Retinal pigment epithelial cell (primary cell): ENCODE results near the gene RAB3C.
"Not testable (repeated sequence)": the region's sequence is repeated elsewhere in the genome, so short reads cannot be mapped to it uniquely, and the experiment has no call there.

ENCODE experiments used
- DNase-seq: peaks from one replicate; pipeline ENCODE4 v3.0.0-alpha.2; 2010; ENCODE audit warnings: low read depth
- H3K4me3 ChIP-seq: 2 replicates; pipeline ENCODE4 v1.5.1; 2011; ENCODE audit warnings: mild to moderate bottlenecking, low read length, control low read depth, moderate library complexity
- TF ChIP-seq, protein P1 (sequence below): conservative IDR thresholded peaks from 2 replicates; pipeline ENCODE4 v1.5.1; 2011; ENCODE audit warnings: low read depth, low read length, control low read depth, inconsistent platforms

Gene RAB3C

DNA sequence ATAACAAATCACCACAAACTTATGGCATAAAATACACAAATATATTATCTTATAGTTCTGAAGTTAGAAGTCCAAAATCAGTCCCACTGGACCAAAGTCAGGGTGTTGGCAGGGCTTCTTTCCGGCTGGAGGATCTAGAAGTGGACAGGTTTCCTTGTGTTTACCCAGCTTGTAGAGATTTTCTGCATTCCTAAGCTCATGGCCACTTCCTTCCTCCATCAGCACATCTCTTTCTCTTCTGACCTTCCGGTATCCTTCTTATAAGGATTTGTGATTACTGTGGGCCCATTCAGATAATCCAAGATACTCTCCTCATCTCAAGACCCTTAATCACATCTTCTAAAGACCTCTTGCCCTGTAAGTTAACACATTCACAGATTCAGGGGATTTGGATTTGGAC is 97.6 kb downstream of the RAB3C start:
- DNase-seq = no peak
- TF ChIP-seq, protein P1, sequence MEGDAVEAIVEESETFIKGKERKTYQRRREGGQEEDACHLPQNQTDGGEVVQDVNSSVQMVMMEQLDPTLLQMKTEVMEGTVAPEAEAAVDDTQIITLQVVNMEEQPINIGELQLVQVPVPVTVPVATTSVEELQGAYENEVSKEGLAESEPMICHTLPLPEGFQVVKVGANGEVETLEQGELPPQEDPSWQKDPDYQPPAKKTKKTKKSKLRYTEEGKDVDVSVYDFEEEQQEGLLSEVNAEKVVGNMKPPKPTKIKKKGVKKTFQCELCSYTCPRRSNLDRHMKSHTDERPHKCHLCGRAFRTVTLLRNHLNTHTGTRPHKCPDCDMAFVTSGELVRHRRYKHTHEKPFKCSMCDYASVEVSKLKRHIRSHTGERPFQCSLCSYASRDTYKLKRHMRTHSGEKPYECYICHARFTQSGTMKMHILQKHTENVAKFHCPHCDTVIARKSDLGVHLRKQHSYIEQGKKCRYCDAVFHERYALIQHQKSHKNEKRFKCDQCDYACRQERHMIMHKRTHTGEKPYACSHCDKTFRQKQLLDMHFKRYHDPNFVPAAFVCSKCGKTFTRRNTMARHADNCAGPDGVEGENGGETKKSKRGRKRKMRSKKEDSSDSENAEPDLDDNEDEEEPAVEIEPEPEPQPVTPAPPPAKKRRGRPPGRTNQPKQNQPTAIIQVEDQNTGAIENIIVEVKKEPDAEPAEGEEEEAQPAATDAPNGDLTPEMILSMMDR = no peak

DNA sequence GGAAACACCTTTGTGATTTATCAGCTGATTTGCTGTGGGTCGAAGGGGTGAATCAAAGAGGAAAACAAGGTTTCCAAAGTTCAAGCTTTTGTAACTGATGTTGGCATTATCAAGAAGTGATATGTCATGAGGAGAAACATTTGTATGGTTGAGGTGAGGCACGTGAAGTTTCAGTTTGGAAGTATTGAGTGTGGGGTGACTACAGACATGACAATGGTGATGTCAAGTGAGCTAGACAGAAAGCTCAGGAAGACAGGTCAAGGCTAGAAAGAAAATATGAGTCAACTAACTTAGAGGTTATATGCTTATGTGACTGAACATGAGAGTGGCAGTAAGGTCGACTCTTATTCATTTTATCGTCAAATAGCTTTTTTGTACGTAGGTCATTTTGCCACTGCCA is 99.1 kb downstream of the RAB3C start:
- no peak for DNase-seq
- no peak overlapping the region for H3K4me3 ChIP-seq
- TF ChIP-seq, protein P1 = no peak

More for the DNA sequence above, 97.6 kb downstream of the RAB3C start:
- H3K4me3 ChIP-seq = no peak overlapping the region

DNA sequence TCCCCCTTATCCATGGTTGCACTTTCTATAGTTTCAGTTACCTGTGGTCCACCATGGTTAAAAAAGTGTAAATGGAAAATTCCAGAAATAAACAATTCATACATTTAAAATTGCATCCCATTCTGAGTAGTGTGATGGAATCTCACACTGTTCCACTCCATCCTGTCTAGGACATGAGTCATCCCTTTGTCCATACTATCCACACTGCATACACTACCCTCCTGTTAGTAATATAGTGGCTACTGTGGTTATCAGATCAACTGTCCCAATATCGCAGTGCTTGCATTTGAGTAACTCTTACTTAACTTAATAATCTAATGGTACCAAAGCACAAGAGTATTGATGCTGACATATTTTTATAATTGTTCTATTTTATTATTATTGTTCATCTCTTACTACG is 100.7 kb downstream of the RAB3C start:
- no peak for DNase-seq
- no peak overlapping the region for H3K4me3 ChIP-seq
- TF ChIP-seq, protein P1 = no peak

DNA sequence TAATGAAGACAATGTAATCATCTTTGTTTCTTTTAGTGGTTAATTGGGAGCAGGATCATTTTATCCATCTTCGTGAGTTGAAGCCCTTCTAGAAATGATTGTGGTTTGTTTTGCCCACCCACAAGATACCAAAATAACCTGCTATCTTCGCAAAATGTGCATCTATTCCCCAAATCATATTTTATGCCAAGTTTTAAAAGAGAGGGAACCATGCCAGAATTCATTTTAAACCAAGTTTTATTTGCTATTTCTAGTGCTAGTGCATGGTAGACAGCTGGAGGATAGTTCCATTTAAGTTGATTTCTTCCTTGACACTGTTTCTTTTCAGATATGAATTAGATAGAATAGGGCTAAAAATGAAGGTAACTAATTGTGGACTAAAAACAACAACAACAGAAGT is 104.2 kb downstream of the RAB3C start:
- H3K4me3 ChIP-seq = no peak overlapping the region
- TF ChIP-seq, protein P1 = no peak
- no peak for DNase-seq

DNA sequence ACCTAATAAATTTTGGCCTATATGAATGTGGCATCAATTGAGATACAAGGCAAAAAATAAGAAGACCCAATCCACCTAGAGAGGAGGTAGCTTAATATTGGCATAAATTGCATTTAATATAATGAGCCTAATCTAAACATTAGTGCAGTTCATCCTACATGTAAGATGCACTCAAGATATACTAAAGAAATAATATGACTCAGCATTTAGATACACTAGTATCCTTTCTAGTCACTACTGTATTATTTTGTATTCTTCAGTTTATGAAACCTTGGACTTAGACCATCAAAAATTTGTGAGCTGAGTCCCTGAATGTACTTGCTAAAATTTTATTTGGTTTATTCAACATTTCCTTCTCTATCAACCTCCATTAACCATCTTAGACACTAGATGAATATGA is 104.7 kb downstream of the RAB3C start:
- H3K4me3 ChIP-seq = no peak overlapping the region
- DNase-seq = no peak
- TF ChIP-seq, protein P1 = no peak

DNA sequence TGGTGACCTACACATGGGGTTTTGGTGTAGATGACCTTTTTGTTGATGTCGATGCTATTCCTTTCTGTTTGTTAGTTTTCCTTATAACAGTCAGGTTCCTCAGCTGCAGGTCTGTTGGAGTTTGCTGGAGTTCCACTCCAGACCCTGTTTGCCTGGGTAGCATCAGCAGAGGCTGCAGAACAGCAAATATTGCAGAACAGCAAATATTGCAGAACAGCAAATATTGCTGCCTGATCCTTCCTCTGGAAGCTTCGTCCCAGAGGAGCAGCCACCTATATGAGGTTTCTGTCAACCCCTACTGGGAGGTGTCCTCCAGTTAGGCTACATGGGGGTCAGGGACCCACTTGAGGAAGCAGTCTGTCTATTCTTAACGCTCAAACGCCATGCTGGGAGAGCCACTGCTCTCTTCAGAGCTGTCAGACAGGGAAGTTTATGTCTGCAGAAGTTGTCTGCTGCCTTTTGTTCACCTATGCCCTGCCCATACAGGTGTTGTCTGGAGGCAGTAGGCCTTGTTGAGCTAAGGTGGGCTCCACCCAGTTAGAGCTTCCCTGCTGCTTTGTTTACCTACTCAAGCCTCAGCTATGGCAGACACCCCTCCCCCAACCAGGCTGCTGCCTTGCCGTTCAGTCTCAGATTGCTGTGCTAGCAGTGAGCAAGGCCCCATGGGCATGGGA is 116.3 kb downstream of the RAB3C start:
- H3K4me3 ChIP-seq, DNase-seq: not testable (repeated sequence)

DNA sequence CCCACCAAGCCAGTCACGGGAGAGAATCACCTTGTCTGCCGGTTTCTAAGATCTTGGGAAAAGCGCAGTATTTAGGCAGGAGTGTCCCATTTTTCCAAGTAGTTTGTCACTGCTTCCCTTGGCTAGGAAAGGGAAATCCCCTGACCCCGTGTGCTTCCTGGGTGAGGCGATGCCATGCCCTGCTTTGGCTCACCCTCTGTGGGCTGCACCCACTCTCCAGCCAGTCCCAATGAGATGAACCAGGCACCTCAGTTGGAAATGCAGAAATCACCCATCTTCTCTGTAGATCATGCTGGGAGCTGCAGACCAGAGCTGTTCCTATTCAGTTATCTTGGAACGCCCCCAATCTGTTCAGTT is 116.9 kb downstream of the RAB3C start:
- TF ChIP-seq, protein P1 = no peak
- no peak for DNase-seq
- no peak overlapping the region for H3K4me3 ChIP-seq
